OCI-LY1 (cell line): ENCODE results near the gene TRAPPC10.

Source experiments
- H2AFZ ChIP-seq: fragments of 200-600 bp; sonication (generic), shearing (Covaris generic); 2 replicates; pipeline ENCODE4 v1.6.0; 2014; ENCODE audit warnings: antibody characterized with exemption, mild to moderate bottlenecking, low read length
- H3F3A ChIP-seq: fragments of 200-600 bp; sonication (generic), shearing (Covaris generic); 2 replicates; pipeline ENCODE4 v1.6.0; 2014; ENCODE audit warnings: mild to moderate bottlenecking, antibody characterized with exemption, low read length, moderate library complexity; ENCODE audit not compliant: insufficient read depth
- H3K27ac ChIP-seq: fragments of 200-600 bp; sonication (generic); 2 replicates; pipeline ENCODE4 v1.5.1; 2014; ENCODE audit warnings: low read length, mixed run types, mild to moderate bottlenecking, low read depth; ENCODE audit not compliant: poor library complexity, severe bottlenecking
- H3K27me3 ChIP-seq: fragments of 200-600 bp; sonication (generic); 2 replicates; pipeline ENCODE4 v1.6.0; 2014; ENCODE audit warnings: antibody characterized with exemption, mild to moderate bottlenecking, low read length, moderate library complexity; ENCODE audit not compliant: insufficient read depth
- H3K36me3 ChIP-seq: fragments of 200-600 bp; sonication (generic); 2 replicates; pipeline ENCODE4 v1.6.1; 2014; ENCODE audit warnings: mild to moderate bottlenecking, antibody characterized with exemption, low read length, moderate library complexity, mixed read lengths; ENCODE audit not compliant: insufficient read depth
- H3K4me1 ChIP-seq: fragments of 200-600 bp; sonication (generic); 2 replicates; pipeline ENCODE4 v1.5.1; 2014; ENCODE audit warnings: mild to moderate bottlenecking, low read length, moderate library complexity; ENCODE audit not compliant: insufficient read depth, severe bottlenecking
- H3K4me2 ChIP-seq: fragments of 200-600 bp; sonication (generic), shearing (Covaris generic); 2 replicates; pipeline ENCODE4 v1.6.1; 2014; ENCODE audit warnings: low read length
- H3K4me3 ChIP-seq: fragments of 200-600 bp; sonication (generic); 2 replicates; pipeline ENCODE4 v1.5.1; 2014; ENCODE audit warnings: low read length, low read depth, mild to moderate bottlenecking, mixed read lengths; ENCODE audit not compliant: poor library complexity, severe bottlenecking
- H3K79me2 ChIP-seq: fragments of 200-600 bp; shearing (Covaris generic); 2 replicates; pipeline ENCODE4 v1.6.1; 2016; ENCODE audit warnings: mixed run types, low read length, mixed read lengths; ENCODE audit not compliant: insufficient read depth
- H3K9ac ChIP-seq: fragments of 200-600 bp; sonication (generic), shearing (Covaris generic); 2 replicates; pipeline ENCODE4 v1.6.1; 2014; ENCODE audit warnings: mild to moderate bottlenecking, low read length, mixed read lengths
- H3K9me2 ChIP-seq: fragments of 200-600 bp; sonication (generic), shearing (Covaris generic); 2 replicates; pipeline ENCODE4 v1.6.1; 2014; ENCODE audit warnings: low read depth, mild to moderate bottlenecking, low read length, mixed read lengths
- H3K9me3 ChIP-seq: fragments of 200-600 bp; shearing (Covaris generic); 2 replicates; pipeline ENCODE4 v1.6.1; 2014; ENCODE audit warnings: low read length, mixed read lengths
- H4K20me1 ChIP-seq: fragments of 200-600 bp; sonication (generic), shearing (Covaris generic); 2 replicates; pipeline ENCODE4 v1.6.0; 2016; ENCODE audit warnings: mild to moderate bottlenecking, low read length; ENCODE audit not compliant: insufficient read depth
- CTCF ChIP-seq: fragments of 200-600 bp; sonication (generic), shearing (Covaris generic); IDR thresholded peaks from 2 replicates; pipeline ENCODE4 v1.5.1; 2017; ENCODE audit warnings: mild to moderate bottlenecking, antibody characterized with exemption, low read length, moderate library complexity, mixed read lengths
- EZH2 ChIP-seq: fragments of 200-600 bp; sonication (generic), shearing (Covaris generic); IDR thresholded peaks from 2 replicates; pipeline ENCODE4 v1.8.0; 2017; ENCODE audit warnings: borderline replicate concordance, mixed run types, mild to moderate bottlenecking, antibody characterized with exemption, low read length, moderate library complexity, mixed read lengths

Gene TRAPPC10

GRCh38 chr21:44003307-44003966, 8.7 kb upstream of the TRAPPC10 start:
- Histone ChIP-seq H3K9me2 (no peaks in the 10 kb centered on the region), H3K4me2 (no peak overlapping the region), H3K9me3 (no peaks in the 10 kb centered on the region), H4K20me1 (no peaks in the 10 kb centered on the region), H2AFZ (no peak overlapping the region), H3K36me3 (no peaks in the 10 kb centered on the region), H3F3A (no peaks in the 10 kb centered on the region), H3K4me1 (no peaks in the 10 kb centered on the region), H3K79me2 (no peaks in the 10 kb centered on the region), H3K27ac (no peak overlapping the region), H3K9ac (no peak overlapping the region), H3K27me3 (no peaks in the 10 kb centered on the region; the same call in 1 of the 2 replicates), H3K4me3 (no peak overlapping the region)
- TF ChIP-seq CTCF: no peak
- TF ChIP-seq EZH2: no peak

- Histone ChIP-seq H3K4me3 (no peak overlapping the region), H3K4me1 (no peaks in the 10 kb centered on the region), H4K20me1 (no peaks in the 10 kb centered on the region), H3K79me2 (no peaks in the 10 kb centered on the region), H3K9me3 (no peaks in the 10 kb centered on the region), H3K9me2 (no peaks in the 10 kb centered on the region), H3K4me2 (no peak overlapping the region), H3K9ac (no peak overlapping the region), H3K36me3 (no peaks in the 10 kb centered on the region), H2AFZ (no peak overlapping the region), H3K27ac (no peak overlapping the region), H3F3A (no peaks in the 10 kb centered on the region), H3K27me3 (no peaks in the 10 kb centered on the region; the same call in 1 of the 2 replicates)
- TF ChIP-seq CTCF (no peak), EZH2 (no peak)
Measured at GRCh38 chr21:44005071-44005470, 7.0 kb upstream of the TRAPPC10 start.

DNA sequence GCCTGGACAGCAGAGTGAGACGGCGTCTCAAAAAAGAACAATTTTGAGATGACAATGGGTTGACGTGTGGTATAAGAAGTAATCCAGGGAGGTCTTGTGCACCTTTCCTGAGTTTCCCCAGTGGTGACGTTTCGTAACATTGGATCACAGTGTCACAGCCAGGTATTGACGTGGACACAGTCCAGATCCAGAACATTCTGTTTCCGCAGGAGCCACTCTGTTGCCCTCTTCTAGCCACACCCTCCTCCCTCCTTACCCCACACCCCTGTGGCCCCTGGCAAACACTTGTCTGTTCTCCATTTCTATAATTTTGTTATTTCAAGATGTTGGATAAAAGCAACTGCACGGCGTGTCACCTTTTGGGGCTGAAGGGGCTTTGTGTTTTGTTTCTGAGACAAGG, 6.5 kb upstream of the TRAPPC10 start:
- no peaks in the 10 kb centered on the region; the same call in 1 of the 2 replicates for H3K27me3 ChIP-seq
- H3K4me2 ChIP-seq: no peak overlapping the region
- no peak overlapping the region for H3K27ac ChIP-seq
- H3K9me3 ChIP-seq: no peaks in the 10 kb centered on the region
- no peaks in the 10 kb centered on the region for H3F3A ChIP-seq
- H3K9me2 ChIP-seq: no peaks in the 10 kb centered on the region
- H3K79me2 ChIP-seq: no peaks in the 10 kb centered on the region
- no peaks in the 10 kb centered on the region for H3K4me1 ChIP-seq
- no peak overlapping the region for H3K4me3 ChIP-seq
- H3K36me3 ChIP-seq: no peaks in the 10 kb centered on the region
- TF ChIP-seq CTCF (no peak), EZH2 (no peak)
- no peak overlapping the region for H2AFZ ChIP-seq
- no peak overlapping the region for H3K9ac ChIP-seq
- H4K20me1 ChIP-seq: no peaks in the 10 kb centered on the region
